ENCODE data around the gene DDI1.

The DDI1 gene

GRCh38 chr11:104001561-104002056 is 34.8 kb upstream of the DDI1 start:
- no peaks in the 10 kb centered on the region for H3K27me3 ChIP-seq (ENCODE audit: control insufficient read depth, low read length)
- no peaks in the 10 kb centered on the region for H3K4me1 ChIP-seq (ENCODE audit: control insufficient read depth, low read length)
- no peak overlapping the region for H3K4me3 ChIP-seq (ENCODE audit: low read length)
- H3K4me2 ChIP-seq (ENCODE audit: low read length): no peak overlapping the region
- no peaks in the 10 kb centered on the region for H3K9me3 ChIP-seq (ENCODE audit: control insufficient read depth, insufficient read depth, low read length)
- H3F3A ChIP-seq (ENCODE audit: control insufficient read depth, insufficient read depth): no peaks in the 10 kb centered on the region
- TF ChIP-seq EZH2phosphoT487 (IDR thresholded peaks at IDR 0.05; ENCODE audit: borderline replicate concordance, low read length): no peak
- TF ChIP-seq, protein P1, sequence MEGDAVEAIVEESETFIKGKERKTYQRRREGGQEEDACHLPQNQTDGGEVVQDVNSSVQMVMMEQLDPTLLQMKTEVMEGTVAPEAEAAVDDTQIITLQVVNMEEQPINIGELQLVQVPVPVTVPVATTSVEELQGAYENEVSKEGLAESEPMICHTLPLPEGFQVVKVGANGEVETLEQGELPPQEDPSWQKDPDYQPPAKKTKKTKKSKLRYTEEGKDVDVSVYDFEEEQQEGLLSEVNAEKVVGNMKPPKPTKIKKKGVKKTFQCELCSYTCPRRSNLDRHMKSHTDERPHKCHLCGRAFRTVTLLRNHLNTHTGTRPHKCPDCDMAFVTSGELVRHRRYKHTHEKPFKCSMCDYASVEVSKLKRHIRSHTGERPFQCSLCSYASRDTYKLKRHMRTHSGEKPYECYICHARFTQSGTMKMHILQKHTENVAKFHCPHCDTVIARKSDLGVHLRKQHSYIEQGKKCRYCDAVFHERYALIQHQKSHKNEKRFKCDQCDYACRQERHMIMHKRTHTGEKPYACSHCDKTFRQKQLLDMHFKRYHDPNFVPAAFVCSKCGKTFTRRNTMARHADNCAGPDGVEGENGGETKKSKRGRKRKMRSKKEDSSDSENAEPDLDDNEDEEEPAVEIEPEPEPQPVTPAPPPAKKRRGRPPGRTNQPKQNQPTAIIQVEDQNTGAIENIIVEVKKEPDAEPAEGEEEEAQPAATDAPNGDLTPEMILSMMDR (IDR thresholded peaks at IDR 0.05; ENCODE audit: low read depth, low read length, poor library complexity, severe bottlenecking): no peak
- no peaks in the 10 kb centered on the region for H3K36me3 ChIP-seq (ENCODE audit: control insufficient read depth, low read length)
- H3K79me2 ChIP-seq (ENCODE audit: control insufficient read depth, low read length): no peaks in the 10 kb centered on the region
- no peak overlapping the region for H3K27ac ChIP-seq (ENCODE audit: low read depth, low read length)
- no peaks in the 10 kb centered on the region for H4K20me1 ChIP-seq (ENCODE audit: control insufficient read depth, insufficient read depth, low read depth, low read length)
- H3K9me2 ChIP-seq (replicated peaks; ENCODE audit: control insufficient read depth, low read length): no peaks in the 10 kb centered on the region

GRCh38 chr11:104003491-104003890 is 32.9 kb upstream of the DDI1 start:
- Histone ChIP-seq H4K20me1 (ENCODE audit: control insufficient read depth, insufficient read depth, low read depth, low read length) (no peaks in the 10 kb centered on the region), H3K4me1 (ENCODE audit: control insufficient read depth, low read length) (no peaks in the 10 kb centered on the region), H3K9me3 (ENCODE audit: control insufficient read depth, insufficient read depth, low read length) (no peaks in the 10 kb centered on the region), H3K36me3 (ENCODE audit: control insufficient read depth, low read length) (no peaks in the 10 kb centered on the region), H3F3A (ENCODE audit: control insufficient read depth, insufficient read depth) (no peaks in the 10 kb centered on the region), H3K27ac (ENCODE audit: low read depth, low read length) (no peak overlapping the region), H3K79me2 (ENCODE audit: control insufficient read depth, low read length) (no peaks in the 10 kb centered on the region), H3K9me2 (replicated peaks; ENCODE audit: control insufficient read depth, low read length) (no peaks in the 10 kb centered on the region), H3K27me3 (ENCODE audit: control insufficient read depth, low read length) (no peaks in the 10 kb centered on the region), H3K4me3 (ENCODE audit: low read length) (no peak overlapping the region), H3K4me2 (ENCODE audit: low read length) (no peak overlapping the region)
- TF ChIP-seq, protein P1 (IDR thresholded peaks at IDR 0.05; ENCODE audit: low read depth, low read length, poor library complexity, severe bottlenecking): no peak
- no peak for TF ChIP-seq EZH2phosphoT487 (IDR thresholded peaks at IDR 0.05; ENCODE audit: borderline replicate concordance, low read length)

GRCh38 chr11:104005234-104005855 is 31.1 kb upstream of the DDI1 start:
- no peak overlapping the region for H3K4me3 ChIP-seq (ENCODE audit: low read length)
- H3K4me1 ChIP-seq (ENCODE audit: control insufficient read depth, low read length): no peaks in the 10 kb centered on the region
- no peak overlapping the region for H3K4me2 ChIP-seq (ENCODE audit: low read length)
- no peak overlapping the region for H3K27ac ChIP-seq (ENCODE audit: low read depth, low read length)
- no peaks in the 10 kb centered on the region for H3K36me3 ChIP-seq (ENCODE audit: control insufficient read depth, low read length)
- no peaks in the 10 kb centered on the region for H3K9me3 ChIP-seq (ENCODE audit: control insufficient read depth, insufficient read depth, low read length)
- no peaks in the 10 kb centered on the region for H3F3A ChIP-seq (ENCODE audit: control insufficient read depth, insufficient read depth)
- H4K20me1 ChIP-seq (ENCODE audit: control insufficient read depth, insufficient read depth, low read depth, low read length): no peaks in the 10 kb centered on the region
- TF ChIP-seq, protein P1 (IDR thresholded peaks at IDR 0.05; ENCODE audit: low read depth, low read length, poor library complexity, severe bottlenecking): no peak
- TF ChIP-seq EZH2phosphoT487 (IDR thresholded peaks at IDR 0.05; ENCODE audit: borderline replicate concordance, low read length): no peak
- no peaks in the 10 kb centered on the region for H3K9me2 ChIP-seq (replicated peaks; ENCODE audit: control insufficient read depth, low read length)
- no peaks in the 10 kb centered on the region for H3K79me2 ChIP-seq (ENCODE audit: control insufficient read depth, low read length)
- H3K27me3 ChIP-seq (ENCODE audit: control insufficient read depth, low read length): no peaks in the 10 kb centered on the region
